ENCODE data around the gene BCL6. TPM values are rescaled to one million over a fixed set of nuclear protein-coding genes. Genes with fewer than 3 reads are reported as not detected.

Gene BCL6
- total RNA-seq, 1 donor from 2014 or later = 47.7 TPM

- Histone ChIP-seq H3K36me3 (no peaks in the 10 kb centered on the region), H3K4me3 (no peak overlapping the region), H3K9me3 (replicated peaks) (no peaks in the 10 kb centered on the region), H3K27ac (replicated peaks) (no peak overlapping the region), H3K4me1 (peaks cover 8% of the 10 kb centered on the region), H3K27me3 (ENCODE audit: low read depth) (no peaks in the 10 kb centered on the region)
- DNase-seq = no peak
- intact Hi-C loops (cut with micrococcal nuclease) = no loop called here
- TF ChIP-seq, protein P1, sequence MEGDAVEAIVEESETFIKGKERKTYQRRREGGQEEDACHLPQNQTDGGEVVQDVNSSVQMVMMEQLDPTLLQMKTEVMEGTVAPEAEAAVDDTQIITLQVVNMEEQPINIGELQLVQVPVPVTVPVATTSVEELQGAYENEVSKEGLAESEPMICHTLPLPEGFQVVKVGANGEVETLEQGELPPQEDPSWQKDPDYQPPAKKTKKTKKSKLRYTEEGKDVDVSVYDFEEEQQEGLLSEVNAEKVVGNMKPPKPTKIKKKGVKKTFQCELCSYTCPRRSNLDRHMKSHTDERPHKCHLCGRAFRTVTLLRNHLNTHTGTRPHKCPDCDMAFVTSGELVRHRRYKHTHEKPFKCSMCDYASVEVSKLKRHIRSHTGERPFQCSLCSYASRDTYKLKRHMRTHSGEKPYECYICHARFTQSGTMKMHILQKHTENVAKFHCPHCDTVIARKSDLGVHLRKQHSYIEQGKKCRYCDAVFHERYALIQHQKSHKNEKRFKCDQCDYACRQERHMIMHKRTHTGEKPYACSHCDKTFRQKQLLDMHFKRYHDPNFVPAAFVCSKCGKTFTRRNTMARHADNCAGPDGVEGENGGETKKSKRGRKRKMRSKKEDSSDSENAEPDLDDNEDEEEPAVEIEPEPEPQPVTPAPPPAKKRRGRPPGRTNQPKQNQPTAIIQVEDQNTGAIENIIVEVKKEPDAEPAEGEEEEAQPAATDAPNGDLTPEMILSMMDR (IDR thresholded peaks at IDR 0.05; ENCODE audit: borderline replicate concordance) = no peak
These were observed 44.0 kb upstream of the BCL6 start for GRCh38 chr3:187788984-187789857.

DNA sequence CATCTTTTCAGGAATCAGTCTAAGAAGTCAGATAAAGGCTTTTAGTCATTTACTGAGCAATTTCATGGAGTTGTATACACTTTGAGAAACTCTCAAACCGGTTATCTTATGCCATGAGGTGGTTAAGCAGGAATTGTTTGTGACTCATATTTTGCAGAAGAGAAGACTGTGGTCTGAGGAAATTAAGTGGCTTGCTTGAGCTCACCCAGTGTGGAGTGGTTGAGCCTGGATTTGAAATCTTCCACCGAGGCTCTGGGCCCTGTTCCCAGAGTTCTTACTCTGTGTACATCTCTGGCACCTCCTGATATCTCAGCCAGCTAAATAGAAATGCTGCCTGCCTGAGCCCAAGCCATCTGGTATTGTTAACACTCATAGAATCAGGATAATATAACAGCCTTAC lies 37.8 kb upstream of the BCL6 start:
- H3K9me3 ChIP-seq (replicated peaks) = no peaks in the 10 kb centered on the region
- intact Hi-C loops (cut with micrococcal nuclease) = no loop called here
- H3K4me3 ChIP-seq = no peak overlapping the region
- no peaks in the 10 kb centered on the region for H3K4me1 ChIP-seq
- peak; percentile 32 for DNase-seq
- TF ChIP-seq, protein P1 (IDR thresholded peaks at IDR 0.05; ENCODE audit: borderline replicate concordance) = no peak
- no peaks in the 10 kb centered on the region for H3K36me3 ChIP-seq
- H3K27me3 ChIP-seq (ENCODE audit: low read depth) = no peaks in the 10 kb centered on the region
- peak overlapping the region; percentile 52 for H3K27ac ChIP-seq (replicated peaks)

DNA sequence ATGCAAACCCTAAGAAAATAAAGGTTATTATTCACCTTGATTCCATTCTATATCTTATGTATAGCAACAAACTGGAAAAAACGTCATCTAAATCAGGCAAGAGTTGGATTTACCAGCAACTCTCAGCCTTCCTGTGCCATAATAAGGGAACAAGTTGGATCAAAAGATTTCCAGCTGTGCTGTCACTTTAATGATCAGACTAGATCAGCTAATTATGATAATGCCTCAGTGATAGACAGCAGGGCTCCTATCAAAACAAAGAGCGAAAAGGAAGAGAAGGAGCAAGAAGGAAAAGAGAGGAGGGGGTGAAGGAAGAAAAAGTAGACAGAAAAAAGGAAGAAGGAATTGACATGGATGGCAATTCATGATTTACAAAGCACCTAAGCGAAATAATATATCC lies 36.7 kb upstream of the BCL6 start:
- intact Hi-C loops (cut with micrococcal nuclease) = no loop called here
- H3K36me3 ChIP-seq = no peaks in the 10 kb centered on the region
- H3K9me3 ChIP-seq (replicated peaks) = no peaks in the 10 kb centered on the region
- TF ChIP-seq, protein P1 (IDR thresholded peaks at IDR 0.05; ENCODE audit: borderline replicate concordance) = no peak
- H3K4me1 ChIP-seq = no peaks in the 10 kb centered on the region
- DNase-seq = no peak
- H3K27ac ChIP-seq (replicated peaks) = no peak overlapping the region
- no peaks in the 10 kb centered on the region for H3K27me3 ChIP-seq (ENCODE audit: low read depth)
- H3K4me3 ChIP-seq = no peak overlapping the region

GRCh38 chr3:187781001-187781400 lies 35.7 kb upstream of the BCL6 start:
- Histone ChIP-seq H3K4me3 (no peak overlapping the region), H3K4me1 (peaks cover under 1% of the 10 kb centered on the region), H3K27ac (replicated peaks) (no peak overlapping the region), H3K9me3 (replicated peaks) (no peaks in the 10 kb centered on the region), H3K36me3 (no peaks in the 10 kb centered on the region), H3K27me3 (ENCODE audit: low read depth) (no peaks in the 10 kb centered on the region)
- no peak for DNase-seq
- TF ChIP-seq, protein P1 (IDR thresholded peaks at IDR 0.05; ENCODE audit: borderline replicate concordance) = no peak
- intact Hi-C loops (cut with micrococcal nuclease) = no loop called here

DNA sequence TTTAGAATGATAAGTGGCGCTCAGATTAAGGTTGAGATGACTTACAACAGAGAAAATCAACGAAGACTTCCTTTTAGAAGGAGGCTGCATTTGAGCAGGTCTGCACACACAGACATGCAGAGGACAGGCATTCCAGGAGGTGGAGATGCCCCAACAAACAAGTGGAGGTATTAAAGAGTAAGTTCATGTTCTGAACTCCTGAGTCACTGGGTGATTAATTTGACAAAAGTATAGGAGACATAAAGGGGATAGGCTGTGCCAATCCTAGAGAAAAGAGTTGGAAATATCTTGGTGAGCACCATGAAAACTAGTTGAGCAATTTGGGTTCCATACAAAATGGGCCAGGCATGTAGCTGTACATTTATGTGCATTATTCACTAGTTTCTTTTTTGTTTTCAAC lies 33.5 kb upstream of the BCL6 start:
- Histone ChIP-seq H3K4me1 (peaks cover 11% of the 10 kb centered on the region), H3K36me3 (no peaks in the 10 kb centered on the region), H3K27me3 (ENCODE audit: low read depth) (no peaks in the 10 kb centered on the region), H3K9me3 (replicated peaks) (no peaks in the 10 kb centered on the region), H3K27ac (replicated peaks) (no peak overlapping the region), H3K4me3 (no peak overlapping the region)
- DNase-seq = no peak
- TF ChIP-seq, protein P1 (IDR thresholded peaks at IDR 0.05; ENCODE audit: borderline replicate concordance) = no peak
- intact Hi-C loops (cut with micrococcal nuclease) = no loop called here
